CD4-positive, alpha-beta T cell (primary cell): Measurements from ENCODE around the gene AP3S2. TPM values are rescaled to one million over a fixed set of nuclear protein-coding genes. Genes with fewer than 3 reads are reported as not detected.

Experiments used
- ATAC-seq: fragments of 200-7000 bp; cut with Tn5 transposase; one replicate; pipeline ENCODE4 v1.10.0; 2022; ENCODE audit warnings: mild to moderate bottlenecking; ENCODE audit not compliant: poor library complexity
- CTCF ChIA-PET: fragments of 350-600 bp; sonication (Branson Sonifier 250); formaldehyde crosslinking; loops from one replicate; lab custom pipeline; 2021; ENCODE audit warnings: antibody characterized with exemption, inconsistent platforms; lab: Charles Lee
- POLR2A ChIA-PET: fragments of 350-600 bp; sonication (Branson Sonifier 250); formaldehyde crosslinking; loops from one replicate; lab custom pipeline; 2021; ENCODE audit warnings: antibody characterized with exemption, inconsistent platforms; lab: Charles Lee
- DNase-seq, 14 experiments: peaks; one replicate each; pipeline ENCODE4 v3.0.0-alpha.2; 2013 to 2020; ENCODE audit warnings: mixed read lengths in 2 of 14
- H3K27ac ChIP-seq, 2 donors: one replicate each; pipeline versions ENCODE4 v1.5.1 to v1.7.0; 2013; ENCODE audit warnings: low read length in 2 of 2, low read depth in 1 of 2, mild to moderate bottlenecking in 1 of 2
- H3K27me3 ChIP-seq, 2 experiments: 1 replicate in 1 of 2; 2 replicates in 1 of 2; pipeline versions ENCODE4 v1.6.1 to v1.7.0; 2013; ENCODE audit warnings: low read length in 2 of 2, control low read depth in 1 of 2, mild to moderate bottlenecking in 1 of 2, moderate library complexity in 1 of 2; ENCODE audit not compliant: insufficient read depth in 2 of 2, control insufficient read depth in 1 of 2
- H3K36me3 ChIP-seq: one replicate; pipeline ENCODE4 v1.6.1; 2013; ENCODE audit warnings: low read length, control low read depth; ENCODE audit not compliant: insufficient read depth
- H3K4me1 ChIP-seq: one replicate; pipeline ENCODE4 v1.6.1; 2013; ENCODE audit warnings: low read length, control low read depth; ENCODE audit not compliant: insufficient read depth
- H3K4me3 ChIP-seq: one replicate; pipeline ENCODE4 v1.5.1; 2013; ENCODE audit warnings: mild to moderate bottlenecking, low read length, moderate library complexity
- H3K9me3 ChIP-seq, 2 experiments: 1 replicate in 1 of 2; 2 replicates in 1 of 2; pipeline versions ENCODE4 v1.6.1 to v1.7.0; 2013; ENCODE audit warnings: low read length in 2 of 2, mild to moderate bottlenecking in 2 of 2, control low read depth in 1 of 2, moderate library complexity in 1 of 2; ENCODE audit not compliant: control insufficient read depth in 1 of 2, insufficient read depth in 1 of 2
- H3K27ac Mint-ChIP-seq: one replicate; pipeline ENCODE4 v1.8.0; 2020; ENCODE audit warnings: mixed read lengths
- H3K27me3 Mint-ChIP-seq: one replicate; pipeline ENCODE4 v1.8.0; 2021; ENCODE audit warnings: mixed read lengths
- H3K36me3 Mint-ChIP-seq: one replicate; pipeline ENCODE4 v1.8.0; 2021; ENCODE audit warnings: low read depth, mixed read lengths
- H3K4me1 Mint-ChIP-seq: one replicate; pipeline ENCODE4 v1.8.0; 2021; ENCODE audit warnings: low read depth, mixed read lengths
- H3K4me3 Mint-ChIP-seq: one replicate; pipeline ENCODE4 v1.8.0; 2020; ENCODE audit warnings: mild to moderate bottlenecking, mixed read lengths
- H3K9me3 Mint-ChIP-seq: one replicate; pipeline ENCODE4 v1.8.0; 2020; ENCODE audit warnings: mixed read lengths
- intact Hi-C, 2 experiments: fragments of 100-400 bp; cut with DNase I in 1 of 2; cut with micrococcal nuclease in 1 of 2; formaldehyde crosslinking; loops; one replicate each; pipeline versions ENCODE4 v1.15.1 to v1.9.0; 2023 to 2025; cut with DNase I, micrococcal nuclease
- total RNA-seq, 174 experiments: library from RNA in 2 of 174; stranded (reverse) in 2 of 174; gene quantifications; one replicate each; pipeline ENCODE4 v1.2.3 and lab custom pipeline; 2021 to 2026
- TF ChIP-seq, protein P1 (sequence below): fragments of 200-600 bp; IDR thresholded peaks from one replicate; pipeline ENCODE4 v1.8.0; 2022; ENCODE audit warnings: antibody characterized with exemption, mild to moderate bottlenecking

Gene AP3S2
- total RNA-seq, 2 experiments from 2014 or later, result 18.9 to 20.5 TPM

GRCh38 chr15:89822026-89822425, 71.8 kb downstream of the AP3S2 start:
- TF ChIP-seq, protein P1, sequence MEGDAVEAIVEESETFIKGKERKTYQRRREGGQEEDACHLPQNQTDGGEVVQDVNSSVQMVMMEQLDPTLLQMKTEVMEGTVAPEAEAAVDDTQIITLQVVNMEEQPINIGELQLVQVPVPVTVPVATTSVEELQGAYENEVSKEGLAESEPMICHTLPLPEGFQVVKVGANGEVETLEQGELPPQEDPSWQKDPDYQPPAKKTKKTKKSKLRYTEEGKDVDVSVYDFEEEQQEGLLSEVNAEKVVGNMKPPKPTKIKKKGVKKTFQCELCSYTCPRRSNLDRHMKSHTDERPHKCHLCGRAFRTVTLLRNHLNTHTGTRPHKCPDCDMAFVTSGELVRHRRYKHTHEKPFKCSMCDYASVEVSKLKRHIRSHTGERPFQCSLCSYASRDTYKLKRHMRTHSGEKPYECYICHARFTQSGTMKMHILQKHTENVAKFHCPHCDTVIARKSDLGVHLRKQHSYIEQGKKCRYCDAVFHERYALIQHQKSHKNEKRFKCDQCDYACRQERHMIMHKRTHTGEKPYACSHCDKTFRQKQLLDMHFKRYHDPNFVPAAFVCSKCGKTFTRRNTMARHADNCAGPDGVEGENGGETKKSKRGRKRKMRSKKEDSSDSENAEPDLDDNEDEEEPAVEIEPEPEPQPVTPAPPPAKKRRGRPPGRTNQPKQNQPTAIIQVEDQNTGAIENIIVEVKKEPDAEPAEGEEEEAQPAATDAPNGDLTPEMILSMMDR, result no peak
- Mint-ChIP-seq H3K4me3 (no peak overlapping the region), H3K4me1 (no peaks in the 10 kb centered on the region), H3K27ac (no peak overlapping the region), H3K27me3 (peaks cover 36% of the 10 kb centered on the region), H3K36me3 (no peaks in the 10 kb centered on the region), H3K9me3 (no peaks in the 10 kb centered on the region)
- intact Hi-C loops, result no loop called here
- Histone ChIP-seq H3K36me3 (no peaks in the 10 kb centered on the region), H3K4me1 (no peaks in the 10 kb centered on the region), H3K27me3 (peaks cover under 1 to 7% of the 10 kb centered on the region in 2 experiments), H3K9me3 (no peaks in the 10 kb centered on the region), H3K27ac (no peak overlapping the region), H3K4me3 (no peak overlapping the region)
- POLR2A ChIA-PET, result no interaction called here
- CTCF ChIA-PET, result no interaction called here
- DNase-seq (peak in 2 of 14 experiments; percentile 24 to 43), ATAC-seq (no peak)

- CTCF ChIA-PET, result no interaction called here
- Mint-ChIP-seq H3K4me3 (no peak overlapping the region), H3K36me3 (no peaks in the 10 kb centered on the region), H3K27ac (no peak overlapping the region), H3K27me3 (peaks cover 46% of the 10 kb centered on the region), H3K9me3 (no peaks in the 10 kb centered on the region), H3K4me1 (peaks cover 4% of the 10 kb centered on the region)
- ATAC-seq, result no peak
- Histone ChIP-seq H3K4me1 (no peaks in the 10 kb centered on the region), H3K4me3 (no peak overlapping the region), H3K9me3 (peaks cover 0 to 2% of the 10 kb centered on the region in 2 experiments), H3K27ac (no peak overlapping the region), H3K27me3 (peaks cover 11 to 15% of the 10 kb centered on the region in 2 experiments), H3K36me3 (no peaks in the 10 kb centered on the region)
- TF ChIP-seq, protein P1, result no peak
- POLR2A ChIA-PET, result no interaction called here
- DNase-seq, result peak in 2 of 14 experiments; percentile 58 to 73
- intact Hi-C loops, result no loop called here
Observed at GRCh38 chr15:89820666-89821611, 72.9 kb downstream of the AP3S2 start.

- no peaks in the 10 kb centered on the region for H3K36me3 Mint-ChIP-seq
- H3K27me3 ChIP-seq, result peaks cover 32 to 36% of the 10 kb centered on the region in 2 experiments
- H3K4me3 ChIP-seq, result no peak overlapping the region
- ATAC-seq (no peak), DNase-seq (no peak)
- H3K27ac ChIP-seq, result no peak overlapping the region
- H3K36me3 ChIP-seq, result no peaks in the 10 kb centered on the region
- no peak overlapping the region for H3K4me3 Mint-ChIP-seq
- TF ChIP-seq, protein P1, result no peak
- H3K27me3 Mint-ChIP-seq, result peaks cover 62% of the 10 kb centered on the region
- peaks cover 12% of the 10 kb centered on the region for H3K4me1 ChIP-seq
- H3K9me3 Mint-ChIP-seq, result no peaks in the 10 kb centered on the region
- ChIA-PET CTCF (no interaction called here), POLR2A (no interaction called here)
- intact Hi-C loops, result no loop called here
- H3K4me1 Mint-ChIP-seq, result peaks cover 5% of the 10 kb centered on the region
- H3K27ac Mint-ChIP-seq, result no peak overlapping the region
- H3K9me3 ChIP-seq, result peaks cover 7 to 19% of the 10 kb centered on the region in 2 experiments
Observed at GRCh38 chr15:89818287-89818686, 75.5 kb downstream of the AP3S2 start.
